ENCODE measurements around the gene ADAM12.

- TF ChIP-seq CTCF (IDR thresholded peaks at IDR 0.05): no peak
- no peak for TF ChIP-seq EZH2 (IDR thresholded peaks at IDR 0.05)
- no peak for TF ChIP-seq EZH2phosphoT487 (IDR thresholded peaks at IDR 0.05)
Observed at GRCh38 chr10:126332576-126332975, 55.7 kb downstream of the ADAM12 start.
